IPS DF 19.7 (cell line): Measurements from ENCODE around the gene SLC18A3.

Experiments used
- DNase-seq: peaks from one replicate; pipeline ENCODE4 v3.0.0-alpha.2; 2013; ENCODE audit warnings: low read depth, low spot score

Gene SLC18A3

DNA sequence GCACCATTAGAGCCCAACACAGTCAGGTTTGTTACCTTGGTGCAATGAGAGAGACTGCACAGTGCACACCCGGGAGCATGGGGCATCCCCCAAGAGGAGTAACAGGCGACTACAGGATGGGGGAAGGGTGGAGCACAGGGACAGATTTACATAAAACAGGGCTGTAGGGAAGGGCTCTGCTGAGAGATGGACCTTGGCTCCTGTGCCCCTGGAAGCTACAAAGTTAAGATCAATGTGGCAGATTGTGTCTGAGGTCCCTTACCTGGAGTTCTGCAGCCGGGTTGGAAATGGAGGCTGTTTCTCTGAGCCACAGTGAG lies 13.7 kb upstream of the SLC18A3 start:
- DNase-seq, result no peak

- no peak for DNase-seq
These were observed 13.3 kb upstream of the SLC18A3 start for GRCh38 chr10:49596836-49597235.

DNA sequence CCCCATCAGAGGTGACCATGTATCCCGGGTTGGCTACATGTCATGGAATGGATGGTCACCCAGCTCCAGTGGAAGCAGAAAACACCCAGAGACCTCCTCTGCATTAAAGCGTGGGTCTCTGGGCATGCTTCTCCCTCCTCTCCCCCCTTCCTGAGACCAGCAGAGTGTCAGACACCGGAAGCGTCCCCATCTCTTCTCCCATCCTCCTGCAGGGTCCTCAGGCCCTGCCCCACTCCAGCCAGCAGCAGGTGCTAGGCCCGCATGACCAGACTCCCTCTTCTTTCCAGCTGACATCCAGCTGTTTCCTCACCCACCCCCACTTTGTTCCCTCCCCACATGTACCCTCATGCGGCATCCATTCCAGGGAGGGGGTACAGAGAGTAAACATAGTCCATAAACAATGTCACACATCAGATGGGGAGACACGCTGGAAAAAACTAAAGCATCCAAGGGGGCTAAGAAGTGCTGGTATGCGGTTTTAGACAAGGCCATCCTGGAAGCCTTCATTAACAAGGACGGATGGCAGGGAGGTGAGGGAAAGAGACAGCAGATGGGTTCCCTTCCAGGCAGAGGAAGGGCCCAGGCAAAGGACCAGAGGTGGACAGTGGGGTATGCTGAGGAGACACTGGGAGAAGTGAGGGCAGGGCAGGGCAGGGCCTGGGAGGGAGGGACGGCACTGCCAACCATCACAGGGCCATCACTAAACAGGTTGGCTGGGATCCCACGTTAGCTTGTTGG lies 12.5 kb upstream of the SLC18A3 start:
- DNase-seq, result no peak

- DNase-seq, result no peak
These were observed 11.8 kb upstream of the SLC18A3 start for GRCh38 chr10:49598164-49598856.

DNA sequence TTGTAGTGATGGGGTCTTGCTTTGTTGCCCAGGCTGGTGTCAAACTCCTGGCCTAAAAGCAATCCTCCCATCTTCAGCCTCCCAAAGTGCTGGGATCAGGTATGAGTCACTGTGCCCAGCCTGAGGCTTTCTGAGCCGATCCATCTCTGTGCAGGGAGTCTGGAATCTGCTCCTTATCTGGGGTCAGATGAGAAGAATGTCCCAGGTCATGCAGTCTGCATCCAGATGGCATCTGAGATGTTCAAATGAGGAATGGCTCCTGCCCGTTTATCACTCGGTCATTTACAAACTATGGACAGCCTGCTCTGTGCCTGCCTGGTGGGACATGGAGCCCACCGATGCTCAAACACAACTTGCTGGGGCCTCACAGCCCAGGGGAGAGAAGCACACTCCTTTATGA lies 11.1 kb upstream of the SLC18A3 start:
- DNase-seq, result no peak

- no peak for DNase-seq
These were observed 10.6 kb upstream of the SLC18A3 start for GRCh38 chr10:49599546-49599945.

GRCh38 chr10:49600046-49600445 lies 10.1 kb upstream of the SLC18A3 start:
- DNase-seq, result no peak

- DNase-seq, result no peak
These were observed 9.2 kb upstream of the SLC18A3 start for GRCh38 chr10:49600781-49601400.

GRCh38 chr10:49601857-49602256 lies 8.3 kb upstream of the SLC18A3 start:
- DNase-seq, result no peak

GRCh38 chr10:49602380-49603023 lies 7.6 kb upstream of the SLC18A3 start:
- no peak for DNase-seq

GRCh38 chr10:49605216-49605938 lies 4.7 kb upstream of the SLC18A3 start:
- no peak for DNase-seq

GRCh38 chr10:49605939-49606509 lies 4.1 kb upstream of the SLC18A3 start:
- DNase-seq, result no peak

- DNase-seq, result no peak
These were observed 3.1 kb upstream of the SLC18A3 start for GRCh38 chr10:49606981-49607535.

DNA sequence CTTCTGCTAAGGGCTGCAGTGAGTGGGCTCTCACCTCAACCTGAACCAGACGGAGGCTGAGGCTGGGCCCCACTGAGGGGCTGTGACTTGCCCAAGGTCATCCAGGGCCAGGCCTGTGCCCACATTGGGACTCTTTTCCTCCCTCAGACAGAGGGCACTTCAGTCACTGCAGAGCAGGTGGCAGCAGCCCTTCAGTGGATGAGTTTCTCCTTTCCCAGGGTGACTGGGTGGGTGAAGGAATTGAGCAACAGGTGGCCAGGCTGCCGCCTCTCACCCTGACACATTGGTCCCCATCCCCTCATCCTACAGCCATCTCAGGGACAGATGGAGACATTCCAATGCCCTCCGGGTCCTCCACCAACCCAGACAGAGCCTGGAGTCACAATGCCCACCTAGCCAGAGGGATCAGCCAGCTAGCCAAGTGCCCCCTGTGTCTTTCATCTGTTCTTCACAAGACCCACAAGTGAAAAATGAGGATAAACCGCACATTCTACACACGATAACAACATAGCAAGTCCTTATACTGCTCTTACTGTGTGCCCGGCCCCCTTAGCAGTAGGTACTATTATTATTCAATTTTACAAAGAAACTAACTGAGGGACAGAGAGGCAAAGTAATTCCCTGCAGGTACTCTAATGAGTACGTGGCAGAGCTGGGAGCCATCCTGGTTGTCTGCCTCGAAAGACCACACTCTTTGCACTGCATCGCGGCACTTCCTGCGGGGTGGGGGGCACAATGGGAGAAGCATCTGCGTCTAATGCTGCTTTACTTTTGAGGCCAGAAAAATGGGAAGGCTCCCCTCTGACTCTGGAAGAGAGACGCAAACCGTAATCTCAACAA lies 1.7 kb upstream of the SLC18A3 start:
- DNase-seq, result no peak

GRCh38 chr10:49609006-49609282 lies 1.2 kb upstream of the SLC18A3 start:
- no peak for DNase-seq

DNA sequence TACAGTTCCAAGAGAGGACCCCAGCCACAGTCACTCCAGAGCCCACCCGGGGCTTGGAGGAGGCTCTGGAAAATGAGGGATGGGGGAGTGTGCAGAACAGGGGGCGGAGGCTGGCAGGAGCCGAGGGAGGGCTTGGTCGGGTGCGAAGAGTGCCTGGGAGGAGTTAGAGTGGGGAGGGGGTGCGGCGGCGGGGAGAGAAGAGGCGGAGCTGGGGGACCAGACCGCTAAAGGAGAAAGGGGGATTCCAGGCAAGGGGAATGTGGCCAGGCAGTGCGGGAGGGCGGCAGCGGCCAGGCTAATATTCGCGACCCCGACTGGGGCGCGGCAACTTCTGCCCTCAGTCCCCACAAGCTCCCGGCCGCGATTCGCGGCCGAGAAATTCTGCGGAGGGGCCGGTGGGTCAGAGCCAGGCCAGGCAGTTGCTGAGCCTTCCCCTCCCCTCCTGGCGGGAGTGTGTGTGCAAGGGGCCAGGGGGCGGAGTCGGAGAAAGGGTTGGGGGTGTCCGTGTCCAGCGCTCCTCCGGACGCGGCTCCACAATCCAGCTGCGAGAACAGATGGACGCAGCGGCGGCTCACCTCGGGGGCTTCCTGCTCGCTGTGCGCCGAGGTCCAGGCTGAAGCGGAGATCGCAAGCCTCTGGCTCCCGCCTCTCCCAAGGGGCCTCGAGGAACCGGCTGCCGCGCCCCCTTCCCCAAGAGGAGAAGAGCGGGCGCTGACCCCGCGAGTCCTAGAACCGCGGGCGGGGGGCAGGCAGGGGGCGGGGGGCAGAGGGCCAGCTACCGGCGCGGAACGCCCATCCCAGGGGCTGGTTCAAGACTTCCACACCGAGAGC lies 612 bp upstream of the SLC18A3 start:
- no peak for DNase-seq

- DNase-seq, result no peak
These were observed 502 bp downstream of the SLC18A3 start for GRCh38 chr10:49610458-49611165.

DNA sequence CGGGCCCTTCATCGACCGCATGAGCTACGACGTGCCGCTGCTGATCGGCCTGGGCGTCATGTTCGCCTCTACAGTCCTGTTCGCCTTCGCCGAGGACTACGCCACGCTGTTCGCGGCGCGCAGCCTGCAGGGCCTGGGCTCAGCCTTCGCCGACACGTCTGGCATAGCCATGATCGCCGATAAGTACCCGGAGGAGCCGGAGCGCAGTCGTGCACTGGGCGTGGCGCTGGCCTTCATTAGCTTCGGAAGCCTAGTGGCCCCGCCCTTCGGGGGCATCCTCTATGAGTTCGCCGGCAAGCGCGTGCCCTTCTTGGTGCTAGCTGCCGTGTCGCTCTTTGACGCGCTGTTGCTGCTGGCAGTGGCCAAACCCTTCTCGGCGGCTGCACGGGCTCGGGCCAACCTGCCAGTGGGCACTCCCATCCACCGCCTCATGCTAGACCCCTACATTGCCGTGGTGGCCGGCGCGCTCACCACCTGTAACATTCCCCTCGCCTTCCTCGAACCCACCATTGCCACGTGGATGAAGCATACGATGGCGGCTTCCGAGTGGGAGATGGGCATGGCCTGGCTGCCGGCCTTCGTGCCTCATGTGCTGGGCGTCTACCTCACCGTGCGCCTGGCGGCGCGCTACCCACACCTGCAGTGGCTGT lies 1.2 kb downstream of the SLC18A3 start:
- DNase-seq, result no peak
